H1 (cell line): ENCODE results near the gene MAPK11. TPM values are rescaled to one million over a fixed set of nuclear protein-coding genes. Genes with fewer than 3 reads are reported as not detected.

Experiments
- ASH2L ChIP-seq: fragments of 200-600, 300-600 bp; sonication (generic); IDR thresholded peaks from one replicate; pipeline ENCODE4 v1.7.1; 2017; ENCODE audit warnings: low read length
- CHD7 ChIP-seq: fragments of 300-600 bp; sonication (generic); IDR thresholded peaks from 2 replicates; pipeline ENCODE4 v1.7.1; 2012; ENCODE audit warnings: low read length, moderate library complexity, mild to moderate bottlenecking, inconsistent platforms; ENCODE audit not compliant: insufficient replicate concordance
- CREB1 ChIP-seq: IDR thresholded peaks from 2 replicates; pipeline ENCODE4 v1.6.1; 2012; ENCODE audit warnings: inconsistent platforms
- FOSL1 ChIP-seq: IDR thresholded peaks from 2 replicates; pipeline ENCODE4 v1.6.1; 2011; ENCODE audit warnings: mild to moderate bottlenecking, low read depth, low read length, moderate library complexity; ENCODE audit not compliant: insufficient read depth
- HDAC2 ChIP-seq, 2 experiments: fragments of 300-600 bp in 1 of 2; sonication (generic) in 1 of 2; IDR thresholded peaks; 2 replicates each; pipeline ENCODE4 v1.6.1; 2011 to 2012; ENCODE audit warnings: low read depth in 2 of 2, low read length in 2 of 2, mild to moderate bottlenecking in 2 of 2, moderate library complexity in 2 of 2, borderline replicate concordance in 1 of 2, inconsistent platforms in 1 of 2
- JUN ChIP-seq: IDR thresholded peaks from 2 replicates; pipeline ENCODE4 v1.6.1; 2011; ENCODE audit warnings: low read depth, mild to moderate bottlenecking, improper control_type of control experiment, low read length
- MAFK ChIP-seq: IDR thresholded peaks from 2 replicates; pipeline ENCODE4 v1.6.1; 2012; ENCODE audit warnings: low read depth, mild to moderate bottlenecking, improper control_type of control experiment, low read length
- RFX5 ChIP-seq: IDR thresholded peaks from 2 replicates; pipeline ENCODE4 v1.6.1; 2011; ENCODE audit warnings: low read depth, low read length, improper control_type of control experiment, borderline replicate concordance
- RNF2 ChIP-seq: fragments of 200-900, 300-1000 bp; sonication (generic); IDR thresholded peaks from 2 replicates; pipeline ENCODE4 v1.7.1; 2016; ENCODE audit warnings: borderline replicate concordance, low read depth, mild to moderate bottlenecking, antibody characterized with exemption, low read length; ENCODE audit not compliant: poor library complexity, severe bottlenecking; ENCODE audit errors: missing control alignments
- SRF ChIP-seq: IDR thresholded peaks from 2 replicates; pipeline ENCODE4 v1.6.1; 2011; ENCODE audit warnings: mild to moderate bottlenecking, low read depth, low read length, moderate library complexity
- TAF1 ChIP-seq: IDR thresholded peaks from 2 replicates; pipeline ENCODE4 v1.6.1; 2011; ENCODE audit warnings: mild to moderate bottlenecking, low read depth, low read length
- ZNF274 ChIP-seq: IDR thresholded peaks from 2 replicates; pipeline ENCODE4 v1.7.0; 2012; ENCODE audit warnings: low read length, borderline replicate concordance; ENCODE audit errors: extremely low read depth
- polyA plus RNA-seq, 7 experiments: library from polyadenylated mRNA; depleted of rRNA in 3 of 7; stranded (reverse) in 5 of 7; unstranded in 2 of 7; fragments of >200 nt in 5 of 7; fragments of 200-250 nt in 2 of 7; gene quantifications; 1 replicate in 5 of 7; 2 replicates in 1 of 7; 4 replicates in 1 of 7; pipeline versions ENCODE4 v1.2.1 to v1.2.3, GENCODE V29; 2011 to 2013; ENCODE audit warnings: missing spikeins in 2 of 7, mixed read lengths in 2 of 7
- total RNA-seq: library from RNA; stranded (reverse); fragmentation: NEBNext Ultra II Directional; extraction: Animal tissue kit (Norgen Biotek cat#: 25700); gene quantifications from 2 replicates; pipeline ENCODE4 v1.2.1, GENCODE V29; 2021

Gene MAPK11
- total and polyA plus RNA-seq, 2 of the 8 experiments (the other 6 are each of a cell fraction or from before 2014, with no cell fraction given), result 0.70 to 1.5 TPM

- TF ChIP-seq CHD7 (no peak), JUN (no peak), RFX5 (no peak), CREB1 (no peak), RNF2 (no peak), TAF1 (no peak), ZNF274 (no peak), ASH2L (no peak), HDAC2 (IDR thresholded peaks at IDR 0.05; ENCODE audit: borderline replicate concordance in 1 of 2, low read depth in 2 of 2, low read length in 2 of 2) (no peak), MAFK (no peak), FOSL1 (no peak), SRF (no peak)
Observed at GRCh38 chr22:50309601-50309991, 39.4 kb upstream of the MAPK11 start (continued).
